ENCODE results near the gene CDC42BPB. TPM values are rescaled to one million over a fixed set of nuclear protein-coding genes. Genes with fewer than 3 reads are reported as not detected.

CDC42BPB gene
- total RNA-seq, 4 donors from 2014 or later: 90.7 to 153 (median 101) TPM

- Histone ChIP-seq H3K27me3 (no peaks in the 10 kb centered on the region), H3K4me3 (replicated peaks in 1 of 3) (no peak overlapping the region), H3K4me1 (peaks cover 4 to 28% of the 10 kb centered on the region in 2 donors), H3K27ac (no peak overlapping the region), H3K36me3 (no peaks in the 10 kb centered on the region), H3K9me3 (no peaks in the 10 kb centered on the region)
- DNase-seq: no peak
- WGBS, 2 donors: 88 to 93% methylated on average over 9 to 10 of the region's 14 CpGs
- intact Hi-C loops (cut with DNase I): loop anchor here (10.0 kb wide), 1 partner anchor 221 kb away; no protein-coding TSS in a partner anchor
- TF ChIP-seq POLR2A (IDR thresholded peaks at IDR 0.05) (no peak), CTCF (IDR thresholded peaks at IDR 0.05) (no peak)
These were observed 16.1 kb upstream of the CDC42BPB start for GRCh38 chr14:103073367-103073875.

GRCh38 chr14:103072595-103073366 is 15.4 kb upstream of the CDC42BPB start:
- Histone ChIP-seq H3K4me1 (peaks cover 10 to 35% of the 10 kb centered on the region in 2 donors), H3K4me3 (replicated peaks in 1 of 3) (no peak overlapping the region), H3K36me3 (no peaks in the 10 kb centered on the region), H3K27me3 (no peaks in the 10 kb centered on the region), H3K9me3 (no peaks in the 10 kb centered on the region), H3K27ac (no peak overlapping the region)
- DNase-seq: no peak
- no peak for TF ChIP-seq CTCF (IDR thresholded peaks at IDR 0.05)
- TF ChIP-seq POLR2A (IDR thresholded peaks at IDR 0.05): no peak
- WGBS, 2 donors: 77 to 86% methylated on average over 13 to 18 of the region's 21 CpGs
- intact Hi-C loops (cut with DNase I): loop anchor here (10.0 kb wide), 1 partner anchor 222 kb away; no protein-coding TSS in a partner anchor

GRCh38 chr14:103071544-103072251 is 14.3 kb upstream of the CDC42BPB start:
- TF ChIP-seq CTCF (IDR thresholded peaks at IDR 0.05) (no peak), POLR2A (IDR thresholded peaks at IDR 0.05) (no peak)
- H3K4me1 ChIP-seq: peaks cover 16 to 45% of the 10 kb centered on the region in 2 donors
- intact Hi-C loops (cut with DNase I): loop anchor here (10.0 kb wide), 1 partner anchor 223 kb away; no protein-coding TSS in a partner anchor
- H3K9me3 ChIP-seq: no peaks in the 10 kb centered on the region
- H3K27me3 ChIP-seq: no peaks in the 10 kb centered on the region
- no peak for DNase-seq
- WGBS, 2 donors: 82 to 83% methylated on average over 27 to 29 of the region's 32 CpGs
- no peak overlapping the region for H3K27ac ChIP-seq
- H3K4me3 ChIP-seq (replicated peaks in 1 of 3): no peak overlapping the region
- no peaks in the 10 kb centered on the region for H3K36me3 ChIP-seq

- 85 to 87% methylated on average over 13 to 16 of the region's 21 CpGs for WGBS, 2 donors
- TF ChIP-seq CTCF (IDR thresholded peaks at IDR 0.05): no peak
- Histone ChIP-seq H3K4me3 (replicated peaks in 1 of 3) (no peak overlapping the region), H3K27ac (no peak overlapping the region), H3K4me1 (peaks cover 16 to 52% of the 10 kb centered on the region in 2 donors), H3K27me3 (no peaks in the 10 kb centered on the region), H3K36me3 (no peaks in the 10 kb centered on the region), H3K9me3 (no peaks in the 10 kb centered on the region)
- intact Hi-C loops (cut with DNase I): loop anchor here (10.0 kb wide), 1 partner anchor 224 kb away; no protein-coding TSS in a partner anchor
- DNase-seq: no peak
These were observed 13.7 kb upstream of the CDC42BPB start for GRCh38 chr14:103070971-103071542.
